ENCODE measurements around the gene U2AF2.

GRCh38 chr19:55699221-55699620, 44.4 kb downstream of the U2AF2 start:
- TF ChIP-seq, protein P1, sequence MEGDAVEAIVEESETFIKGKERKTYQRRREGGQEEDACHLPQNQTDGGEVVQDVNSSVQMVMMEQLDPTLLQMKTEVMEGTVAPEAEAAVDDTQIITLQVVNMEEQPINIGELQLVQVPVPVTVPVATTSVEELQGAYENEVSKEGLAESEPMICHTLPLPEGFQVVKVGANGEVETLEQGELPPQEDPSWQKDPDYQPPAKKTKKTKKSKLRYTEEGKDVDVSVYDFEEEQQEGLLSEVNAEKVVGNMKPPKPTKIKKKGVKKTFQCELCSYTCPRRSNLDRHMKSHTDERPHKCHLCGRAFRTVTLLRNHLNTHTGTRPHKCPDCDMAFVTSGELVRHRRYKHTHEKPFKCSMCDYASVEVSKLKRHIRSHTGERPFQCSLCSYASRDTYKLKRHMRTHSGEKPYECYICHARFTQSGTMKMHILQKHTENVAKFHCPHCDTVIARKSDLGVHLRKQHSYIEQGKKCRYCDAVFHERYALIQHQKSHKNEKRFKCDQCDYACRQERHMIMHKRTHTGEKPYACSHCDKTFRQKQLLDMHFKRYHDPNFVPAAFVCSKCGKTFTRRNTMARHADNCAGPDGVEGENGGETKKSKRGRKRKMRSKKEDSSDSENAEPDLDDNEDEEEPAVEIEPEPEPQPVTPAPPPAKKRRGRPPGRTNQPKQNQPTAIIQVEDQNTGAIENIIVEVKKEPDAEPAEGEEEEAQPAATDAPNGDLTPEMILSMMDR (conservative IDR thresholded peaks at IDR 0.05): no peak
- no peak for TF ChIP-seq EZH2 (IDR thresholded peaks at IDR 0.05; ENCODE audit: low read depth)
